Body of pancreas (tissue), 4 donors: ENCODE results near the gene THAP12. TPM values are rescaled to one million over a fixed set of nuclear protein-coding genes. Genes with fewer than 3 reads are reported as not detected.
"Not testable (repeated sequence)": the region's sequence is repeated elsewhere in the genome, so short reads cannot be mapped to it uniquely, and the experiment has no call there.

Source experiments
- ATAC-seq: fragments of 150-250 bp; one replicate; pipeline ENCODE4 v1.9.1; 2016
- DNase-seq, 4 donors: peaks; one replicate each; pipeline ENCODE4 v3.0.0-alpha.2; 2019
- H3K27ac ChIP-seq, 4 donors: fragments of 200-600 bp; sonication (generic); 1 replicate in 3 of 4; 2 replicates in 1 of 4; pipeline versions ENCODE4 v1.5.1 to v1.6.1; 2016 to 2019; ENCODE audit warnings: mild to moderate bottlenecking in 1 of 4, mixed read lengths in 1 of 4, moderate library complexity in 1 of 4
- H3K27me3 ChIP-seq, 2 donors: fragments of 200-600 bp; sonication (generic); one replicate each; pipeline ENCODE4 v1.6.0; 2016; ENCODE audit warnings: mild to moderate bottlenecking in 1 of 2
- H3K36me3 ChIP-seq, 2 donors: fragments of 200-600 bp; sonication (generic); replicated peaks in 1 of 2; 2 replicates each; pipeline ENCODE4 v1.5.1; 2016; ENCODE audit warnings: low read depth in 2 of 2; ENCODE audit not compliant: insufficient read depth in 1 of 2
- H3K4me1 ChIP-seq: fragments of 200-600 bp; sonication (generic); one replicate; pipeline ENCODE4 v1.6.0; 2016
- H3K4me3 ChIP-seq, 2 donors: fragments of 200-600 bp; sonication (generic); 1 replicate in 1 of 2; 2 replicates in 1 of 2; pipeline ENCODE4 v1.5.1; 2016 to 2019
- H3K9me3 ChIP-seq, 3 donors: fragments of 200-600 bp; sonication (generic); 1 replicate in 2 of 3; 2 replicates in 1 of 3; pipeline ENCODE4 v1.5.1; 2016
- CTCF ChIP-seq, 7 experiments: fragments of 450-650 bp in 4 of 7; fragments of 200-600 bp in 3 of 7; sonication (generic) in 3 of 7; IDR thresholded peaks; one replicate each; pipeline ENCODE4 v1.5.1; 2016 to 2019; ENCODE audit warnings: antibody characterized with exemption in 7 of 7
- POLR2A ChIP-seq, 3 donors: fragments of 450-650 bp; IDR thresholded peaks; one replicate each; pipeline ENCODE4 v1.6.1; 2016; ENCODE audit warnings: antibody characterized with exemption in 3 of 3, mild to moderate bottlenecking in 2 of 3
- WGBS, 2 donors: methylation state at CpG; one replicate each; pipeline ENCODE4 v1.1.5; 2017; 5-methylcytosine and 5-hydroxymethylcytosine counted together
- intact Hi-C: fragments of 100-400 bp; cut with DNase I; formaldehyde crosslinking; loops from one replicate; pipeline ENCODE4 v1.15.1; 2023
- total RNA-seq, 2 donors: library from RNA; depleted of rRNA; stranded (reverse); fragments of >200 nt; gene quantifications; one replicate each; pipeline ENCODE4 v1.1.0, GENCODE V29; 2016

THAP12 gene
- total RNA-seq, 2 donors from 2014 or later: 42.5 to 47.5 TPM

- no peaks in the 10 kb centered on the region for H3K27me3 ChIP-seq
- H3K4me1 ChIP-seq: peaks cover 19% of the 10 kb centered on the region
- TF ChIP-seq POLR2A (IDR thresholded peaks at IDR 0.05) (no peak), CTCF (IDR thresholded peaks at IDR 0.05) (no peak)
- 93 to 96% methylated on average over 2 of the region's 2 CpGs for WGBS, 2 donors
- H3K4me3 ChIP-seq: no peak overlapping the region
- no peaks in the 10 kb centered on the region for H3K9me3 ChIP-seq
- no peak for DNase-seq
- intact Hi-C loops: no loop called here
- no peak overlapping the region for H3K27ac ChIP-seq
- H3K36me3 ChIP-seq: no peaks in the 10 kb centered on the region
- ATAC-seq: no peak
Measured at GRCh38 chr11:76322942-76323341, 58.0 kb downstream of the THAP12 start.

GRCh38 chr11:76322540-76322939 lies 58.4 kb downstream of the THAP12 start:
- intact Hi-C loops: no loop called here
- no peak overlapping the region for H3K4me3 ChIP-seq
- H3K9me3 ChIP-seq: no peaks in the 10 kb centered on the region
- no peak for ATAC-seq
- H3K27me3 ChIP-seq: no peaks in the 10 kb centered on the region
- DNase-seq: no peak
- H3K36me3 ChIP-seq: no peaks in the 10 kb centered on the region
- no peak for TF ChIP-seq CTCF (IDR thresholded peaks at IDR 0.05)
- TF ChIP-seq POLR2A (IDR thresholded peaks at IDR 0.05): no peak
- peak overlapping the region; percentile 81 to 89 (median 86) for H3K27ac ChIP-seq
- WGBS, 2 donors: 66 to 75% methylated on average over 5 of the region's 5 CpGs
- peaks cover 19% of the 10 kb centered on the region for H3K4me1 ChIP-seq

GRCh38 chr11:76321820-76322524 lies 59.0 kb downstream of the THAP12 start:
- 7% methylated on average over 21 to 59 of the region's 59 CpGs for WGBS, 2 donors
- ATAC-seq: peak; percentile 78
- peaks cover 19% of the 10 kb centered on the region for H3K4me1 ChIP-seq
- H3K36me3 ChIP-seq: no peaks in the 10 kb centered on the region
- peak overlapping the region; percentile 81 to 89 (median 86) for H3K27ac ChIP-seq
- DNase-seq: peak; percentile 67 to 83 (median 75)
- no peaks in the 10 kb centered on the region for H3K27me3 ChIP-seq
- H3K9me3 ChIP-seq: no peaks in the 10 kb centered on the region
- H3K4me3 ChIP-seq: peak overlapping the region; percentile 32 to 67
- intact Hi-C loops: no loop called here
- no peak for TF ChIP-seq CTCF (IDR thresholded peaks at IDR 0.05)
- peak; percentile 20 to 51 (median 44) for TF ChIP-seq POLR2A (IDR thresholded peaks at IDR 0.05)

GRCh38 chr11:76321340-76321739 lies 59.6 kb downstream of the THAP12 start:
- WGBS, 2 donors: 10 to 21% methylated on average over 6 to 8 of the region's 8 CpGs
- peak; percentile 56 for ATAC-seq
- TF ChIP-seq POLR2A (IDR thresholded peaks at IDR 0.05): no peak
- no peak for TF ChIP-seq CTCF (IDR thresholded peaks at IDR 0.05)
- H3K27ac ChIP-seq: peak overlapping the region; percentile 81 to 89 (median 86)
- H3K4me1 ChIP-seq: peaks cover 19% of the 10 kb centered on the region
- DNase-seq: peak; percentile 43 to 73 (median 64)
- H3K36me3 ChIP-seq: no peaks in the 10 kb centered on the region
- no peaks in the 10 kb centered on the region for H3K9me3 ChIP-seq
- no peaks in the 10 kb centered on the region for H3K27me3 ChIP-seq
- intact Hi-C loops: no loop called here
- peak overlapping the region; percentile 32 to 67 for H3K4me3 ChIP-seq

- ATAC-seq: no peak
- TF ChIP-seq POLR2A (IDR thresholded peaks at IDR 0.05) (no peak), CTCF (IDR thresholded peaks at IDR 0.05) (no peak)
- Histone ChIP-seq H3K27ac (peak overlapping the region in 2 of 4 donors; percentile 9 to 87), H3K4me3 (no peak overlapping the region), H3K4me1 (peaks cover 19% of the 10 kb centered on the region), H3K36me3 (no peaks in the 10 kb centered on the region), H3K27me3 (no peaks in the 10 kb centered on the region), H3K9me3 (no peaks in the 10 kb centered on the region)
- peak in 1 of 4 donors; percentile 19 for DNase-seq
- WGBS, 2 donors: 37 to 38% methylated on average over 6 of the region's 6 CpGs
- intact Hi-C loops: no loop called here
Measured at GRCh38 chr11:76320929-76321328, 60.0 kb downstream of the THAP12 start.

- not testable (repeated sequence) for H3K27me3 ChIP-seq, H3K27ac ChIP-seq, H3K9me3 ChIP-seq, ATAC-seq, H3K36me3 ChIP-seq, H3K4me3 ChIP-seq, DNase-seq
- intact Hi-C loops: loop anchor here (5.0 to 10.0 kb wide), 2 partner anchors 112 to 425 kb away; partner anchors contain the start of gene WNT11
- H3K4me1 ChIP-seq: peaks cover 19% of the 10 kb centered on the region
- 73 to 74% methylated on average over 5 of the region's 5 CpGs for WGBS, 2 donors
Measured at GRCh38 chr11:76319798-76320197, 61.1 kb downstream of the THAP12 start.
